T-helper 9 cell (primary cell): Measurements from ENCODE around the gene ATP6V0D1.
"Not testable (repeated sequence)": the region's sequence is repeated elsewhere in the genome, so short reads cannot be mapped to it uniquely, and the experiment has no call there.

Experiments
- DNase-seq: peaks from one replicate; pipeline ENCODE4 v3.0.0-alpha.2; 2020

Gene ATP6V0D1

DNA sequence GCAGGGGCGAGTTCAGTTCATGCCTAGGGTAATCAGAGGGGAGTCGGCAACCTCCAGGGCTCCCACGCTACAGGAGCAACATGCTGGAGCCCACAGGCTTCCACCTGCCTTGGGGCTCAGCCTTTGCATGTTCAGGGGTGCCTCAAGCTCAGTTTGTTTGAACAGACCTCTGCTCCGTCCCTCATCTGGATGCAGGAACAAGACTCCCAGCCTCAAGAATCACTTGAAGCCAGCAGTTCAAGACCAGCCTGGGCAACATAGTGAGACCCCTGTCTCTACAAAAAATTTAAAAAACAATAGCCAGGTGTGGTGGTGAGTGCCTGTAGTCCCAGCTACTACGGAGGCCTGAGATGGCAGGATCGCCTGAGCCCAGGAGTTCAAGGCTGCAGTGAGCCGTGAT, 54.9 kb downstream of the ATP6V0D1 start:
- DNase-seq: no peak

DNA sequence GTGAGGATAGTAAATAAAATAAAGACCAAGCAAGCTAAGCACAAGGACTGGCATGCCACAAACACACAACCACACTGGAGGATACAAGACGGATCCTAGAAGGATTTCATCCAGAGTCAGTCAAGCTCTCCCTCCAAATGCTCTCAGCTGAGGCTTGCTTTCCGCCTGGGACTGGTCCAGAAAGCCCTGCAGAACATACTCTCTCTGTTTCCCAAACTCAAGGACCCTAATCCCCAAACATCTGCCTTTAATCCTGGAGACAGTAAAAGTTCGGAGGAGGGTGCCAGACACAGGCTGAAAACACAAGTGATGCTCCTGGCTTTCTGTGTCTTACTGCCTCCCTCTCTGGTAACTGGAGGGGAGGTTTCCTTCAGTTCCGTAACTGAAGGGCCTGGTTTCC, 55.4 kb downstream of the ATP6V0D1 start:
- DNase-seq: no peak

DNA sequence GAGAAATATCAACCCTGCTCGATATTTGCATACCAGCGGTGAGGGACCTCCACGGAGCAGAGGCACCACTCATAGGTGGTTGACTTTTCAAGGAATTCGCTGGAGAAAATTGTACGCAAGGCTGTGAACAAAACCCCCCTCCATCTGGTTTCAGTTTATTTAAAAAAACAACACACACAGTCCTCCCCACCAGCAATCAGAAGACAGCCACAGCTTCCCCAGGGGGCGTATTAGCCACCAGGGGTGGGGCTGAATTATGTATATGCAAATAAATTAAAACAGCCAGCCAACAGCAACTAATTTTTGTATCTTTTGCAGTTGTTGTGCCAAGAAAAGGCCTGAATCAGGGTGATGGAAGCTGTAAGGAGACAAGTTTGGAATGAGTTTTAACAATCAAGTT, 55.9 kb downstream of the ATP6V0D1 start:
- no peak for DNase-seq

GRCh38 chr16:67424261-67424615, 56.7 kb downstream of the ATP6V0D1 start:
- DNase-seq: no peak

GRCh38 chr16:67423611-67424260, 57.2 kb downstream of the ATP6V0D1 start:
- DNase-seq: no peak

DNA sequence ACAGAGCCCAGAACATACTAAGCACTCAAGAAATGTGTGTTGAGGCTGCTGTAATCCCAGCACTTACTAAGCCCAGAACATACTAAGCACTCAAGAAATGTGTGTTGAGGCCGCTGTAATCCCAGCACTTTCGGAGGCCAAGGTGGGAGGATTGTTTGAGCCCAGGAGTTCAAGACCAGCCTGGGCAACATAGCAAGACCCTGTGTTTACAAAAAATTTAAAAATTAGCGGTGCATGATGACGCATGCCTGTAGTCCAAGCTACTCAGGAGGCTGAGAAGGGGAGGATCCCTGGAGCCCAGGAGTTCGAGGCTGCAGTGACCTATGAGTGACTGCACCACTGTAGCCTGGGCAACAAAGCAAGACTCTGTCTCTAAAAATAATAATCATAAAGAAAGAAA, 57.9 kb downstream of the ATP6V0D1 start:
- DNase-seq: no peak

DNA sequence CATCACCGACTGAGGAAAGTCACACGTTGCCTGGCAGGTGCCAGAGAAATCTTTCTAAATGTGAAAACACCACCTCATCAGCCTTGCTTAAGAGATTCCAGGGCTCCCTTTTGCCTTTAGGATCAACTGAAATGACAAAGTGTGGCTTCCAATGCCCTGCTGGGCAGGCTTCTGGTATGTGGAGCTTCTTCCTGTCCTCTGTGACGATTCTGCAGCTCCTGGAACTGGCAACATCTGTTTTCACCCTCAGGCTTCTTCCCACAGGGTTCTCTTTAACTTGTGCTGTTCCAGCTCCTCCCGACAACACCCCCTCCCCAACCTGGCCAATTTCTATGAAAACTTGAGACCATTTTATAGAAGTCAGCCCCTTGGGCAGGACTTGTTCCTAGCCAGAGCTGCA, 59.9 kb downstream of the ATP6V0D1 start:
- DNase-seq: no peak

DNA sequence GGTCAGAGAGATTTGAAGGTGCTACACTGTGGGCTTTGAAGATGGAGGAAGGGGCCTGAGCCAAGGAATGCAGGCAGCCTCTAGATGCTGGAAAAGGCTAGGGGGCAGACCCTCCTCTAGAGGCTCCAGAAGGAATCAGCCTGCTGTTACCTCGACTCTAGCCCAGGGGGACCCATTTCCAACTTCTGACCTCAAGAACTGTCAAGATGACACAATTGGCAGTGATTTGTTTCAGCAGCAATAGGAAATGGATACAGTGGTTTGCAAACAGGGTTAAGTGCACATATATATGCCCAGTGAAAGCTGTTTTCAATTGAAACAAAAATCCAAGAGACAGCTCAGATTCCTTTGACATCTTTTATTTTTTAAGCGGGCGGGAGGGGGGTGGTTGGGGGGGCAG, 61.0 kb downstream of the ATP6V0D1 start:
- no peak for DNase-seq

- DNase-seq: no peak
Observed at GRCh38 chr16:67419502-67419901, 61.5 kb downstream of the ATP6V0D1 start.

- no peak for DNase-seq
Observed at GRCh38 chr16:67417333-67418061, 63.5 kb downstream of the ATP6V0D1 start.

DNA sequence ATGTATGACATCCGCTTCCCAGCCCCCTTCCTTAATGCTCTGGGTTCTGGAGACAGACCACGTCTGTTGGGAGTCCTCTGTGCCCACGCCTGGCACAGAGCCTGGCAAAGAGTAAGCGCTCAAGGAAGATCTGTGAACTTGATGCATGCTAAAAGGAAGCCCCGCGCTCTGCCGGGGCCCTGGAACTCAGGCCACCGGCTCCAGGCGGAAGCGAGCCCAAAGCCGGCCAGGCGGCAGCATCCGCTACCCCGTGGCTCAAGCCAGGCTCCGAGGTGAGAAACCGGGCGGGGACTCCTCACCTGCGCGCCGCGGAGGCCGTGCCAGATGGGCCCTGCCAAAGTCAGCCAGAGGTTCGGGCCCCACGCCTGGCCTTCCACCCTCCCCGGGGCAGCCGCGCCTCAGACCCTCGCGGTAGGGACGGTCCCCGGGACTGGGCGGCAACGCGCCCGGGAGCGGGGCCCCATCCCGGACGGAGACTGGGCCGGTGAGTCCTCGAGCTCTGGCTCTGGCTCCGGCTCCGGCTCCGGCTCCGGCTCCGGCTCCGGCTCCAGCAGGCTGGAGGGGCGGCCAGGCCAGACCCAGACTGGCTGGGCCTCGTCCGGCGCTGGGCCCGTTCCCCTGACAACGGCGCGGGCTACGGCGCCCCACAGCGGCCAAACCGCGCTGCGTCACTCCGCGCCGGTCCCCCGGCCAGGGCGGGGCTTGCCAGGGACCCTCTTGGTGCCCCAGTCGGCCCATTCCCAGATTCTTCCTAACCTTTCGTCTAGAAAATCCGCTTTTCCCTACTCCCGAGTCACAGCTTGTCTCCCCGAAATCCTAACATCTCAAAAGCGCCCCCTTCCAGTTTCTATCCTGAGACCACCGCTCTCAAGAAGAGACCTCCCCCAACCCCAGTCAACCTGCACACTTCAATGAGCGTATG, 64.8 kb downstream of the ATP6V0D1 start, which contains the start of gene ZDHHC1:
Gene ZDHHC1, minus strand, starts transcription at position 606 of the 922 bp plus-strand sequence. CDS start 8,702 bp downstream, outside the sequence.
- no peak for DNase-seq

DNA sequence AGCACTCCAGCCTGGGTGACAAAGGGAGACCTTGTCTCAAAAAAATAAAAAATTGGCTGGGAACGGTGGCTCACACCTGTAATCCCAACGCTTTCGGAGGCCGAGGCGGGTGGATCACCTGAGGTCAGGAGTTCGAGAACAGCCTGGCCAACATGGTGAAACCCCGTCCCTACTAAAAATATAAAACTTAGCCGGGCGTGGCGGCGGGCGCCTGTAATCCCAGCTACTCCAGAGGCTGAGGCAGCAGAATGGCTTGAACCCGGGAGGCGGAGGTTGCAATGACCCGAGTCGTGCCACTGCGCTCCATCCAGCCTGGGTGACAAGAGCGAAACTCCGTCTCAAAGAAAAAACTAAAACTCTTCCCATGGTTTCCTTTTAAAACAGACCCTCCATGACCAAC, 65.5 kb downstream of the ATP6V0D1 start:
- DNase-seq: not testable (repeated sequence)

GRCh38 chr16:67413978-67414911, 66.7 kb downstream of the ATP6V0D1 start:
- no peak for DNase-seq

DNA sequence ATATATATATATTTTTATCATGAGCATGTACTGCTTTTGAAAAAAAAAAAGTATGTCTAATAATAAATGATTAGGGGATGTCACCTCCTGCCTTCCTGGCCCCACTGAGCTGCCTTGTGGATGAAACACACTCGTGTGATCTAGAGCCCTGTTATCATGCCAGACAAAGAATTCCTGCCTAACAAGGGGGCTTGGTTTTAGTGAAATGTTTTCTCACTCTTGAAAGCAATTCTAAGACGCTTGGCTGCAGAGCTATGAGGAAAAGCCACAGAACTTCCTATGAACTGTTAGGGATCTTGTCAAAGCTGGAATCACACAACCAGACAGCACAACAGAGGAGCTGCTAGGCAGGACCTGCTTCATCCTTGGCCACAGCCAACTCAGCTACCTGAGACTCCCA, 68.7 kb downstream of the ATP6V0D1 start:
- no peak for DNase-seq

- no peak for DNase-seq
Observed at GRCh38 chr16:67411339-67411738, 69.6 kb downstream of the ATP6V0D1 start.

- DNase-seq: no peak
Observed at GRCh38 chr16:67409631-67410030, 71.3 kb downstream of the ATP6V0D1 start.

- no peak for DNase-seq
Observed at GRCh38 chr16:67407788-67408452, 73.0 kb downstream of the ATP6V0D1 start.

GRCh38 chr16:67407176-67407787, 73.7 kb downstream of the ATP6V0D1 start:
- no peak for DNase-seq

- DNase-seq: no peak
Observed at GRCh38 chr16:67406111-67406971, 74.6 kb downstream of the ATP6V0D1 start.

DNA sequence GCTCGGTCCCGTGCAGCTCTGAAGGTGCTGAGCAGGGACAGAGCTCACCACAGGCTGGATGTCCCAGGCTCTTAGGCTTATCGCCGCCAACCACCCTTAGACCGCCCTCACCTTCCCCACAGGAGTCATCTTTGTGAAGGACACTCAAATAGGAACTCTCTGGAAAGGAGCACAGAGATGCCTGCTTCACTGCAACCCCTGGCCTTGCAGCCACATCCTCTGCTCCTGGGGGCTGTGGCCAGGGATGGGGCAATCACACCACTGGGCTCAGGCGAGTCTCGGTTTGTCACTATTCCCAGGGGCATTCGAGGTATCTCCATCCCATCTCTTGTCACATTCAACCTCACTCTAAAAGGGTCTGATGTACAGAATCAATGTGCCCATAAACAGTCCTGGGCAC, 75.6 kb downstream of the ATP6V0D1 start:
- no peak for DNase-seq
